ES-I3 (cell line): Measurements from ENCODE around the gene HOXC4.

Source experiments
- H3K36me3 ChIP-seq: 2 replicates; pipeline ENCODE4 v1.6.1; 2013; ENCODE audit warnings: mild to moderate bottlenecking, low read length, control low read depth, moderate library complexity; ENCODE audit not compliant: insufficient read depth
- H3K4me1 ChIP-seq: 2 replicates; pipeline ENCODE4 v1.6.1; 2013; ENCODE audit warnings: mild to moderate bottlenecking, control low read depth, low read length; ENCODE audit not compliant: insufficient read depth
- H3K9ac ChIP-seq: 2 replicates; pipeline ENCODE4 v1.6.1; 2013; ENCODE audit warnings: low read depth, mild to moderate bottlenecking, low read length, moderate library complexity
- H3K9me3 ChIP-seq: 2 replicates; pipeline ENCODE4 v1.6.1; 2013; ENCODE audit warnings: mild to moderate bottlenecking, low read length, moderate library complexity; ENCODE audit not compliant: control insufficient read depth, insufficient read depth

Gene HOXC4

DNA sequence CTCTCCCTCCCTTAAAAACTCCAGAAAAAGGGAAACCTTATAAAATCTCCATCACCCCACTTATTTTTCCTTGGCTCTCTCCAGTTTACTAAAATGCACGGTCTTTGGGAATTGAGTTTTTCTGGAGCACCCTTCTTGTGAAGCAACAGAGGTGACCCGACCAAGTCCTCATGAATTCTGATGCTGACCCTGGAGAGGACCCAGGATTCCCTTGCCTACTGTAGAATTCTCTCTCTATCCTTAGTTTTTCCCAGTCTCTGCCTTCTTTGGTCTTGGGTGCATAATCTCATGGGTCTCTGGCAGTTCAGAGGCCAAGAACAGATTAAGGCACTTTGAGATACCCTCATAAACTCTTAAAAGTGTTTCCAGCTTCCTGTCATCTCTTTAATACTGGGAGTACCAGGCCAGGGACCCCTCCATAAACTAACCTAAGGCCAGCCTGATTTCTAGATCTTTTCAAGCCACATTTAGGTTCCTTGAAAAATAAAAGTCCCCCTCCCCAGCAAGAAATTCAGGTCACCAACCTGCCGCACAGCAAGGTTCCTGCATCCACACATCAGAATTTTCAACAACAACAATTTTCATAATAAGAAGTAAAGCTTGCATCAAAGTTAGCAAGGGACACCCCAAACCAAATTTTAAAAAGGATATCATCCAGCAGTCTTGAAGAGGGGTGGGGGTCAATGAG lies 5.1 kb upstream of the HOXC4 start:
- H3K36me3 ChIP-seq: no peaks in the 10 kb centered on the region
- H3K9ac ChIP-seq: no peak overlapping the region
- H3K4me1 ChIP-seq: peaks cover 8% of the 10 kb centered on the region; the same call in 1 of the 2 replicates
- H3K9me3 ChIP-seq: no peaks in the 10 kb centered on the region

DNA sequence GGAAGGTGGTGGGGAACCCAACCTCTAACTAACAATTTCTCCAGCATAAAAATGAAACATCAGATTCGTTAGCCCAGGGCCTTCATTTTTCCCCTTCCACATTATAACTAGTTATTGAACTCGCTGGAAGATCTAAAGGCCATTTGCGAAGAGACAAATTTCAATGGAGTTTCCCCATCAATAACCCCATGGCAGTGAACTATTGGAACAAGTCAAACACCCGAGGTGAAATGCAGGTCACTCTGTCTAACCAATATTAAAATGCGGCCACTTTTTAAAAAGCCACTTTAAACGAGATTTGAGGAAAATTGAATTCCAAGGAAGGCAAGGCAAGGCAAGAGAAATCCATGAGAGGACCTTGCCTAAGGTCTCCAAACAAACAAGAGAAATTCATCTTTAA lies 4.5 kb upstream of the HOXC4 start:
- Histone ChIP-seq H3K9ac (no peak overlapping the region), H3K4me1 (peaks cover 8% of the 10 kb centered on the region; the same call in 1 of the 2 replicates), H3K9me3 (no peaks in the 10 kb centered on the region), H3K36me3 (no peaks in the 10 kb centered on the region)

DNA sequence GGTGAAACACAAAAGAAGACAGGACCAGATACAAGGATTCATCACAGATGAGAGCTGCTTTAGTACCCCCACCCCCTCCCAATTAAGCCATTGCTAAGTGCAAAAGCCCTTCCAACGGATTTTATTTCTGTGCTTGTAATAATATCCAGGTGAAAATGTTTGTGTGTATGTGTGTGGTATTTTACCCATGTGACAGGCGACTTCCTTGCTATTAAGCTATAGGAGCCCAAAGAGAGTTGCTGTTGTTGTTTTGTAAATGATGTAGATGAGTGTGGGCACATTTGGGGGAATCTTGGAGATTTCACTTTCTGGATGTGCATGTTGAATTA lies 3.2 kb upstream of the HOXC4 start:
- no peaks in the 10 kb centered on the region for H3K36me3 ChIP-seq
- no peak overlapping the region for H3K9ac ChIP-seq
- H3K4me1 ChIP-seq: peaks cover 8% of the 10 kb centered on the region; the same call in 1 of the 2 replicates
- no peaks in the 10 kb centered on the region for H3K9me3 ChIP-seq

DNA sequence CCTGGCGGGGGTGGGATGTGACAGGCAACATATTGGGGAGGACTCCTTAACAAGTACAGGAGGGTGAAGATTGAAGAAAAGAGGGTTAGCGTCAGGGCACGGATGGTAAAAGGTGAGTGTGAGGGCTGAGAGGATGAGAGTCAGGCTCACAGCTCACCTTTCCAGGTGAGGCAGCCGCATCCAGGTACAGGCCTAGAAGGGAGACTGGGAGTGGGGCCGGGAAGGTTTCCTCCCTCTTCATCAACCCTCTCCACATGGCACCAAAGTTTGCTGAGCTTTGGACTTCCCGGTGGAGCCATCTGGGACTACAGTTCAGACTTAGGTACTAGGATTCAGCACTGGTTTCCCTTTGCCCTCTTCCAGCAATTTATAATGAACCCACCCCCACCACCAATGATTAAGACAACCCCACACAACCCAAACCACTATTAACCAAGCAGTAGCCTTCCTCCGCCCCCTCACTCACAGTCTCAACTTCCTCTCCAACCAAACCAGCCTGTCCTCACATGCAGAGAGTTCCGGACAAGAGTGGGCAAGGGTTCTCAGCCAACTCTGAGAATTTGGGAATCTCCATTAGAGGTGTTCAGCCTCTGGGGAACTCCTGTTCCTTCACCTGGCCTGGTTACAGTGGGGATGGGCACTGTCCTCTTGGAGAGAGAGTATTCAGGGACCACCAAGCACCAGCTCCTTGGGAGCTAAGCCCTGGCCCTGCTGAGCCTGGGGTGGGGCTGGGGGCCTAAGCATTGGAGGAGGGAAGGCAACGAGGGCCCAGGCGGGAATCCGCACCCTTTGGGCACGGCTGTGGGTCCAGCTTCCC lies 2.4 kb upstream of the HOXC4 start:
- H3K36me3 ChIP-seq: no peaks in the 10 kb centered on the region
- H3K9ac ChIP-seq: no peak overlapping the region
- H3K4me1 ChIP-seq: peaks cover 8% of the 10 kb centered on the region; the same call in 1 of the 2 replicates
- H3K9me3 ChIP-seq: no peaks in the 10 kb centered on the region

DNA sequence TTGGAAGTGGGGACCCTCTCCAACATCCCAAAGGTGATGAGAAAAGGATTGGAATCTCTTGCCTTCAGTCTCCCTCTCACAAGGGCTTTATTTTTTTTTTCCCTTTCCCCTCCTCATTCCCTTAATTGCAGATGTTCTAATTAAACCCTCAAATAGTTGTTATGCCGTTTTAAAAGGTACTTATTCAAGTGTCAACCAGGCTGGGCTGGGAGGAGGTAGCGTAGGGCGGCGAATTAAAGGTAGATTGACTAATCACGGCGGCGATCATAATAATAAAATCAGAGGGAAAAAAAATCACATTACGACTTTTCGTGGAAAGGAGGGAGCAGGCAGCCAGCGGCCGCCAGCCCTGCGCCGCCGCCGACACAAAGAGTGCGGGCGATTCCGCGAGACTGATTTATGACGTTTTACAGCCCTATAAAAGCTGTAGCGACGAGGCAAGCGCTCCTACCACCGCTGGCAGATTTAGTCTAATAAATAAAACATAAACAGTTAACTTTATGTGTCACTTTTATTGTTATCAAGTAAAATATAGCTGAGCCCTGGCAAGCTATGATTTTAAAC lies 1.7 kb upstream of the HOXC4 start:
- peaks cover 8% of the 10 kb centered on the region; the same call in 1 of the 2 replicates for H3K4me1 ChIP-seq
- H3K36me3 ChIP-seq: no peaks in the 10 kb centered on the region
- no peaks in the 10 kb centered on the region for H3K9me3 ChIP-seq
- no peak overlapping the region for H3K9ac ChIP-seq

- Histone ChIP-seq H3K9me3 (no peaks in the 10 kb centered on the region), H3K4me1 (peaks cover 8% of the 10 kb centered on the region; the same call in 1 of the 2 replicates), H3K9ac (peak overlapping the region; percentile 56; the same call in 1 of the 2 replicates), H3K36me3 (no peaks in the 10 kb centered on the region)
These were observed 1.1 kb upstream of the HOXC4 start for GRCh38 chr12:54052438-54053002.

- Histone ChIP-seq H3K9me3 (no peaks in the 10 kb centered on the region), H3K4me1 (peaks cover 8% of the 10 kb centered on the region), H3K36me3 (no peaks in the 10 kb centered on the region), H3K9ac (peak overlapping the region; percentile 56; the same call in 1 of the 2 replicates)
These were observed 458 bp upstream of the HOXC4 start for GRCh38 chr12:54053003-54053750.

DNA sequence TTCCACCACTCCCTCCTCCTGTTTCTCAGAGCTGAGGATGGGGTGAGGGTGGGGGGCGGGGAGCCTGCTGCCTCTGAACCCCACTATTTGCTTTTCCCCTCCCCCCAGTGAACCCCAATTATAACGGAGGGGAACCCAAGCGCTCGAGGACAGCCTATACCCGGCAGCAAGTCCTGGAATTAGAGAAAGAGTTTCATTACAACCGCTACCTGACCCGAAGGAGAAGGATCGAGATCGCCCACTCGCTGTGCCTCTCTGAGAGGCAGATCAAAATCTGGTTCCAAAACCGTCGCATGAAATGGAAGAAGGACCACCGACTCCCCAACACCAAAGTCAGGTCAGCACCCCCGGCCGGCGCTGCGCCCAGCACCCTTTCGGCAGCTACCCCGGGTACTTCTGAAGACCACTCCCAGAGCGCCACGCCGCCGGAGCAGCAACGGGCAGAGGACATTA lies 1.1 kb downstream of the HOXC4 start:
- H3K9ac ChIP-seq: no peak overlapping the region
- H3K9me3 ChIP-seq: no peaks in the 10 kb centered on the region

GRCh38 chr12:54055552-54055951 lies 1.9 kb downstream of the HOXC4 start:
- H3K4me1 ChIP-seq: peaks cover 8% of the 10 kb centered on the region
- no peaks in the 10 kb centered on the region for H3K9me3 ChIP-seq
- no peak overlapping the region for H3K9ac ChIP-seq
- no peaks in the 10 kb centered on the region for H3K36me3 ChIP-seq

More for the DNA sequence above, 1.1 kb downstream of the HOXC4 start:
- no peaks in the 10 kb centered on the region for H3K36me3 ChIP-seq
- H3K4me1 ChIP-seq: peaks cover 8% of the 10 kb centered on the region

GRCh38 chr12:54056110-54056509 lies 2.5 kb downstream of the HOXC4 start:
- no peaks in the 10 kb centered on the region for H3K9me3 ChIP-seq
- H3K4me1 ChIP-seq: peaks cover 11% of the 10 kb centered on the region
- H3K9ac ChIP-seq: no peak overlapping the region
- H3K36me3 ChIP-seq: no peaks in the 10 kb centered on the region

DNA sequence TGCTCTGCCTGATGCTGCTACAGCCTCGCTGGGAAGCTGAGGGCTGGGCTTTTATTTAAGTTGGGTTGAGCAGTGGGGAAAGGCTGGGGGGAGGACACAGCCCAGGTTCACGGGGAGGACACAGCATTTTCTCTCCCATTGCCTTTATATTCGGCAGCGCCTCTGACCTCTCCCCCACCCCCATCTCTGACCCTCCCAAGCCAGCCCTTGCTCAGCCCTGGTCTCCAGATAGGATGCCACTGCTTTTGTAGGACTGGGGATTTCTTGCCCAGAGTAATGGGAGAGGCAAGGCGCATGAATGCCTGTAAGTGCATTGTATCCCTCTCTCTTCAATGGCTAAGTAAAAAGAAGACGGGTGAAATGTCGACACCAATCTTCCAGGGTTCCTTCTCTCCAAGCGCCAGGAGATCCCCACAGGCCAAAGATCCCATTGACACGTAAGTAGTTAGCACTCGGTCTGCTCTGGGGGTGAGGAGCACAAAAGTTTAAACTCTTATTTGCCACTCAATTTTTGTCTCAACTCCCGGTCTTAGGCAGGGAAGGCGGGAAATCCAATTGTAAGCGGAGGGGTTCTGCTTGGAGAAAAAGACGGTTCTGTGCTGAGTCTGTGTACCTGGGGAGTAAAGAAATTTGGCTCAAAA lies 4.6 kb downstream of the HOXC4 start:
- peaks cover 8% of the 10 kb centered on the region for H3K4me1 ChIP-seq
- no peak overlapping the region for H3K9ac ChIP-seq
- H3K36me3 ChIP-seq: no peaks in the 10 kb centered on the region
- no peaks in the 10 kb centered on the region for H3K9me3 ChIP-seq

- H3K36me3 ChIP-seq: no peaks in the 10 kb centered on the region
- H3K9me3 ChIP-seq: no peaks in the 10 kb centered on the region
- peaks cover 8% of the 10 kb centered on the region; the same call in 1 of the 2 replicates for H3K4me1 ChIP-seq
- no peak overlapping the region for H3K9ac ChIP-seq
These were observed 6.0 kb downstream of the HOXC4 start for GRCh38 chr12:54059668-54060067.

DNA sequence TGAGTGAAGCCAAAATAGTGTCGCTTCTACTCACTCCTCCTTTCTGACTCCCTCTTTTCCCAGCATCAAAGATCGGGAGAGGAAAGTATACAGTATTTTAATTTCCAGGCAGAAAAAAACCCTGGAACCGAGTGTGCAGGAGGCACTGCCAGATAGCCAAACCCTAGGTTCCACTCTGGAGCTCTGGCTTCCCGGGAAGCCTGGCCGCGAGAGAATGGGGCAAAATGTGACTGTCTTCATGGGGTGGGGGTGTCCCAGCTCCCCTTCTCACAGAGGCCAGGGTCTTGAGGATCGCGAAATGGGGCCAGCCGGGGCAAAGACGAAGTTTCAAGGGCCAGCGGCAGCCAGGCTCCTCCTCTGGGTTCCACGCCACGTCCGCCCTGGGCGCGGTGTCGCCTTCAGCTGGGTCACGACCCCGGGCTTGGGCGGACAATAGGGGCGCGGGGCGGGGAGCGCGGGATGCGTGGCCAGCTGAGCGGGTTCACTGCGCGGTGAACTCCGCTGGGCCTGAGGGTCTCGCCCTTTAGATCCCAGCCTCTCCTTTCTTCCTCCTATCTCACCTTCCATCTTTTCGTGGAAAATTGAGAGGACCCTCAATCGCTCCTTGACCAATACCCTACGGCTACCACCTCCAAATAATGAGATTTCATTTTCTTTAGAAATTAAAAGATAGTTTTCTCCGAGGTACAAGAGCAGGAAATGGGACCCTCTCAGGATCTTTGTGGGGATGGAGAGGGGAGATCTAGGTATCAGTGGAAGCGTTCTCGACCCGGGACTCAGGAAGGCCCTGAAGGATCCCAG lies 6.7 kb downstream of the HOXC4 start:
- H3K36me3 ChIP-seq: no peaks in the 10 kb centered on the region
- H3K9ac ChIP-seq: peak overlapping the region; percentile 16; the same call in 1 of the 2 replicates
- no peaks in the 10 kb centered on the region for H3K9me3 ChIP-seq
- peaks cover 8% of the 10 kb centered on the region; the same call in 1 of the 2 replicates for H3K4me1 ChIP-seq
